Activated CD4-positive, alpha-beta memory T cell treated with anti-CD3 and anti-CD28 coated beads, Interleukin-2, amount 10 ng/mL, durations not matched to agents 7 days and 5 days (primary cell): ENCODE measurements around the gene NAA16. TPM values are rescaled to one million over a fixed set of nuclear protein-coding genes. Genes with fewer than 3 reads are reported as not detected.
"Not testable (repeated sequence)": the region's sequence is repeated elsewhere in the genome, so short reads cannot be mapped to it uniquely, and the experiment has no call there.

Experiments
- CTCF ChIA-PET: fragments of 350-600 bp; sonication (Branson Sonifier 250); formaldehyde crosslinking; loops from one replicate; lab custom pipeline; 2021; ENCODE audit warnings: antibody characterized with exemption, inconsistent platforms; lab: Charles Lee
- POLR2A ChIA-PET: fragments of 350-600 bp; sonication (Branson Sonifier 250); formaldehyde crosslinking; loops from one replicate; lab custom pipeline; 2021; ENCODE audit warnings: antibody characterized with exemption; lab: Charles Lee
- DNase-seq: peaks from one replicate; pipeline ENCODE4 v3.0.0-alpha.2; 2020
- H3K27ac Mint-ChIP-seq: one replicate; pipeline ENCODE4 v1.8.0; 2021; ENCODE audit warnings: mild to moderate bottlenecking, mixed read lengths
- H3K27me3 Mint-ChIP-seq: one replicate; pipeline ENCODE4 v1.8.0; 2021; ENCODE audit warnings: mixed read lengths
- H3K36me3 Mint-ChIP-seq: one replicate; pipeline ENCODE4 v1.8.0; 2021; ENCODE audit warnings: low read depth, mixed read lengths
- H3K4me1 Mint-ChIP-seq: one replicate; pipeline ENCODE4 v1.8.0; 2021; ENCODE audit warnings: mixed read lengths
- H3K4me3 Mint-ChIP-seq: one replicate; pipeline ENCODE4 v1.8.0; 2021; ENCODE audit warnings: mild to moderate bottlenecking, mixed read lengths
- H3K9me3 Mint-ChIP-seq: one replicate; pipeline ENCODE4 v1.8.0; 2021; ENCODE audit warnings: mixed read lengths
- total RNA-seq, 2 experiments: library from RNA; stranded (reverse); gene quantifications; one replicate each; pipeline ENCODE4 v1.2.3, GENCODE V29; 2021

Gene NAA16
- total RNA-seq, result 10 to 100 TPM; 28.1 to 28.8 TPM

DNA sequence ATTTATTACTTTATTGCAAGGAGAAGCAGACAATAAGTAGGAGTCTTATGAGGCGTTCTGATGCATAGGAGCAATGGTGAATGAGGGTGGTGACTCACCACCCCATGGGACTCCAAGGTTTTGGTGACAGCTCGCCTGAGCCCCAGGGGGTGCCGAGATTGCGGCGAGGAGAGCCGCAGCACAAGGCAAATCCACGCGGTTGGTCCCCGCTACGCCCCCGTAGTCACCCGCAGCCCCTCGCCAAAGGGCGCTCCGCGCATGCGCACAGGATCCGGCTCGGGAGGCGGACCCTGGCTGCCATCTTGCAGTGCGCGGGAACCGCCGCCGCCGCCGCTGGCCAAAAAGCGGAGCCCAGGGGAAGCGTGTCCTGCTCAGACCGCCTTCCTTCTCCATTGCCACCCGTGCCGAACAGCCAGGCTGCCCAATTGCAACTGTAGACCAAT is at the start of gene NAA16:
TSS of gene NAA16 (plus strand) at position 305 of the 443 bp plus-strand sequence. CDS start 262 bp downstream, outside the sequence.
- Mint-ChIP-seq H3K36me3 (peaks cover 8% of the 10 kb centered on the region), H3K4me3 (peak within 1 kb of the TSS; percentile 89), H3K27ac (peak within 1 kb of the TSS; percentile 90), H3K9me3 (no peaks in the 10 kb centered on the region), H3K27me3 (no peaks in the 10 kb centered on the region), H3K4me1 (peaks cover 41% of the 10 kb centered on the region)
- POLR2A ChIA-PET, result interaction anchor here (0.8 kb wide), 1 partner anchor 48 kb away, joined by 4 read pairs; the partner anchor contains the start of gene MTRF1
- CTCF ChIA-PET, result no interaction called here
- DNase-seq, result peak; percentile 93

DNA sequence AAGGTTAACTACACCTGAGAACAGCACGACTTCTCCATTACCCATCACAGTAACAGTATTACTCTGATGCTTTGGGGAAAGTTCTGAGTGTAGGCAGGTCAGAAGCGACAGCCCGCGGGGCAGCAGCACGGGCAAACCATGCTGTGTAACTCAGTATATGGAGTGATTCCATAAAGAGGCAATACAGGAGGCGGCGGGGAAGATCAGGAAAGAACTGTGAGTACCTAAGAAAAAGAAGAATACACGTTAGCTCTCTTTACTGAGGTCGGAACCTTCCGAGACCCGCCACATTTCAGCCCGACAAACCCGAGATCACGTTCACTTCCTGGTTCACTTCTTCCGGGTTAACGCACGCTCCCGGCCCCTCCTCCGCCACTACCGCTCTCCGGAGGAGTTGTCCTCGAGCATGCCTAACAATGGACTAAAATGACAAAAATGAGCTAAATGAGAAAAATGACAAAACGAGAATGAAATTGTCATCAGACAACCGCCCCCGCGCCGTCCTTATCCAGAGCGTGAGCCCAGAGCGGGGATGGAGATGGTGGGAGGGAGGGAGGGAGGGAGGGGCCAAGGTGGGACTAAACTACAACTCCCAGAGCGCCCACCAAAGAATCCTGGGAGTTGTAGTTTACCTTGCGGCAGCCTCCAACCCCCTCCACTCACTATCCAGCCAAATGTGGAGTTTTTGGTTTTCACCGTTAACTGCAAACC is 47.7 kb upstream of the NAA16 start, which contains the start of gene MTRF1:
TSS of gene MTRF1 (minus strand) at position 316 of the 711 bp plus-strand sequence. CDS start 2,669 bp downstream, outside the sequence.
- H3K4me3 Mint-ChIP-seq, result peak within 1 kb of the TSS; percentile 88
- CTCF ChIA-PET, result interaction anchor here (0.6 to 1.2 kb wide), 2 partner anchors 73 to 209 kb away, joined by 3 read pairs; no protein-coding TSS in a partner anchor

DNA sequence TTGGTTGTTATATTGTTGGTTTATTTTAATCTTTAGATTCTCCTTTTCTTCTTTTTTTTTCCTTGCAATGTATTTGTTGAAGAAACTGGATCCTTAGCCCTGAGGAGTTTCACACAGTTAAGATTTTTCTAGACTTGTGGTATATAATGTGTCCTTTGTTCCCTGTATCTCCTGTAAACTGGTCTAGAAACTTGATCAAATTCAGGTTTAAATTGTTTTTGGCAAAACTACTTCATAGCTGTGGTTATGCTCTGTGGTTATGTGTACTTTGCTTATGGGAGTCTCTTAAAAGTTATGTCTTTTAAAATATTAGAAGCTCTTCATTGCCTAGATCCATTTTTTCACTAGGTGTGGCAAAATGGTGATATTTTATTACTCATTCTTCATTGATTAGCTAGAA is 44.0 kb upstream of the NAA16 start:
- ChIA-PET CTCF (no interaction called here), POLR2A (no interaction called here)
- H3K27me3 Mint-ChIP-seq, result no peaks in the 10 kb centered on the region
- H3K4me1 Mint-ChIP-seq, result peaks cover 19% of the 10 kb centered on the region
- H3K9me3 Mint-ChIP-seq, result peaks cover 17% of the 10 kb centered on the region
- peaks cover 10% of the 10 kb centered on the region for H3K36me3 Mint-ChIP-seq
- no peak overlapping the region for H3K4me3 Mint-ChIP-seq
- no peak overlapping the region for H3K27ac Mint-ChIP-seq
- DNase-seq, result no peak

More for the DNA sequence above, 47.7 kb upstream of the NAA16 start, which contains the start of gene MTRF1:
- H3K27me3 Mint-ChIP-seq, result no peaks in the 10 kb centered on the region
- H3K36me3 Mint-ChIP-seq, result peaks cover 25% of the 10 kb centered on the region
- DNase-seq, result peak; percentile 84
- peak within 1 kb of the TSS; percentile 83 for H3K27ac Mint-ChIP-seq
- POLR2A ChIA-PET, result interaction anchor here (0.6 to 2.5 kb wide), 16 partner anchors 9 to 202 kb away, joined by 3 to 13 read pairs (median 4); partner anchors contain the start of genes KBTBD6, NAA16 and WBP4
- peaks cover 8% of the 10 kb centered on the region for H3K9me3 Mint-ChIP-seq
- peaks cover 25% of the 10 kb centered on the region for H3K4me1 Mint-ChIP-seq

DNA sequence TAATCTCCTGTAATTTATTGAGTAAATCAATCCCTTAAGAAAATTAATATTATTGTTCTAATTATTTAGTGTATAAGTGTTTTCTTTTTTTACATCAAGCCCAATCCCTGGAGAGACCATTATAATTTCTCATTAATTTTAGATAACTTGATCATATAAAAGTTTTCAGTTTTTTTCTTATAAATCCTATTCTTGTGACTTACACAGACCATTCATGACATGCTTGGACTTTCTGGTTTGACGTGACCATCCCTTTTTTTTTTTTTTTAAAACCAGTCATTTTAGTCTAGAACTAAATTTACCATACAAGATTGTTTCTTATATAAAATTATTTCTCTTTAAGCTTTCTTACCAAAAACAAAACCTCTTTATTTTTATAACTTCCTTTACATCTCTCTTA is 42.3 kb upstream of the NAA16 start:
- no peak overlapping the region for H3K27ac Mint-ChIP-seq
- peaks cover 7% of the 10 kb centered on the region for H3K36me3 Mint-ChIP-seq
- DNase-seq, result no peak
- H3K4me3 Mint-ChIP-seq, result no peak overlapping the region
- ChIA-PET CTCF (interaction anchor here (1.9 kb wide), 1 partner anchor 9 kb away, joined by 6 read pairs; no protein-coding TSS in a partner anchor), POLR2A (no interaction called here)
- H3K4me1 Mint-ChIP-seq, result peaks cover 9% of the 10 kb centered on the region
- H3K27me3 Mint-ChIP-seq, result no peaks in the 10 kb centered on the region
- peaks cover 17% of the 10 kb centered on the region for H3K9me3 Mint-ChIP-seq

DNA sequence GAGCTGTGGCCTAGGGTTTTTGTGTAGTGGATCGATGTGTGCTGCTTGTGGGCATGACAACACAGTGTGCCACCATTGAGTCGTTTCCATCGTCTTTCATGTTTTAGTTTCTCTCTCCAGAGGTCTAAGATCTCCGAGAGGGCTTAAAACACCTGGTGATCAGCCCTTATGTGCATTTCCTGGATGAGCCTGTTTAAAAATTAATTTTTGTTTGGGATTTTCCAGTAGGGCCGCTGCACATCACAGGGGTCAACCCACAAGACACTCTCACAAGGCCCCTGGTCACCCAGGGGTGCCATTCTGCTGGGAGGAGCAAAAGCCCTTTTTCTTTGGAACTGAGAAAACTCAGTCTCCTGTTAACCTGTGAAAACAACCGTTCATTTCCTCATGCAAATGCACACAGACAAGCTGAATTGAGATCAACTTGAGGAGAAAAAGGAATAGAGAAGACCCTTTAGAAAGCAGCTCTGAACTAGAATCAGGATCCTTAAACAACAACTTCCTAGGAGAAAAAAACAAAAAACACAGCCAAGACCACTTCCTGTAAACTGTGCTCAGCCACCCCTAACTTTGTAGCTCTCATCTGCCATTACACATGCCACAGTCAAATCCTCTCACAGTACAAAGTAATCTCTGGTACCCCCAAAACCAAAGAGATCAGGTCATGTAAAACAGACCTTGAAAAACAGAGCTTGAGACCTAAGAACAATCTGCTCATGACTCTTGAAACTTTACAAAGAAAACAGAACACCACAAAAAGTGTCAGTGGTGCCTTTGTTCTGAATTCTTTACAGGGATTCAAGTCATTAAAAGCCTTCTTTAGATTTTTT is 39.4 kb upstream of the NAA16 start:
- ChIA-PET CTCF (no interaction called here), POLR2A (interaction anchor here (1.8 kb wide), 1 partner anchor 9 kb away, joined by 13 read pairs; the partner anchor contains the start of gene MTRF1)
- Mint-ChIP-seq H3K4me1 (peaks cover 8% of the 10 kb centered on the region), H3K27me3 (no peaks in the 10 kb centered on the region), H3K36me3 (peaks cover 7% of the 10 kb centered on the region), H3K9me3 (peaks cover 15% of the 10 kb centered on the region), H3K27ac (no peak overlapping the region), H3K4me3 (no peak overlapping the region)
- DNase-seq, result no peak

DNA sequence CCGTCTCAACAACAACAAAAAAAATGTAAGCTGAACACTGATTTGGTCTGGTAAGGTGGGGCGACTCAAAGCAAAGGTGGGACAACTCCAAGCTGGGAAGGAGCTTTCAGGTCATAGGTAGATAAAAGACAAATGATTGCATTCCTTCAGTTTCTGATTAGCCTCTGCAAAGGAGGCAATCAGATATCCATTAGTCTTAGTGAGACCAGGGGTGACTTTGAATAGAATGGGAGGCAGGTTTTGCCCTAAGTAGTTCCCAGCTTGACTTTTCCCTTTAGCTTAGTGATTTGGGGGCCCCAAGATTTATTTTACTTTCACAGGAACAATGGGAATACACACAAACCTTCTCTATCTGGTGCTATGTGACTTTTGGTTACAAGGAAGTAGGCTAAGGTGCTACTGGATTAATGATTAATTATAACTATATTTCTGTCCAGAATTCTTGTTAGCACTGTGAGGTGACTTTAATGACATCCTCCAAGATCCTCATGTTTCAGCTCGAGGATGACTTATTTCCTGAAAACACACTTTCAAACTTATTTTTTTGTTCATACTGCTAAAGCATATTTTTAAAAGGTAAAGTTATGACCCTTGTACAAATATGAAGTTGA is 37.1 kb upstream of the NAA16 start:
- Mint-ChIP-seq H3K36me3 (peaks cover 2% of the 10 kb centered on the region), H3K4me1 (peaks cover 8% of the 10 kb centered on the region), H3K27me3 (no peaks in the 10 kb centered on the region), H3K9me3 (peaks cover 4% of the 10 kb centered on the region), H3K4me3 (no peak overlapping the region), H3K27ac (no peak overlapping the region)
- CTCF ChIA-PET, result no interaction called here
- POLR2A ChIA-PET, result interaction anchor here (1.4 kb wide), 1 partner anchor 10 kb away, joined by 6 read pairs; the partner anchor contains the start of gene MTRF1
- DNase-seq, result no peak

DNA sequence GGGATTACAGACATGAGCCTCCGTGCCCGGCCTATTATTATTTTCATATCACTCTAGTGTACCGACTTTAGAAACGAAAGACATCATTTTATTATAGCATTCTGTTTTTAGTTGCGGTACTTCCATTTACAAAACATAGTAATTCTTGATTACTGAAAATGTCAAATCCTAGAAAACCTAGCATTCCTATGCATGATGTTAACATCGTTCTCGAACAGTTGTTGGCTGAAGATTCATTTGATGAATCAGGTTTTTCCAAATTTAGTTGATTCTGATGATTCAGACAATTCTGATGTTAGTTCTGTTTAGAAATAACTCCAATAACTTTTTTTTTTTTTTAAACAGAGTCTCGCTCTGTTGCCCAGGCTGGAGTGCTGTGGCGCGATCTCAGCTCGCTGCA is 36.2 kb upstream of the NAA16 start:
- H3K27ac Mint-ChIP-seq, result no peak overlapping the region
- no peaks in the 10 kb centered on the region for H3K36me3 Mint-ChIP-seq
- peaks cover 2% of the 10 kb centered on the region for H3K9me3 Mint-ChIP-seq
- POLR2A ChIA-PET, result no interaction called here
- H3K4me3 Mint-ChIP-seq, result no peak overlapping the region
- CTCF ChIA-PET, result no interaction called here
- no peak for DNase-seq
- H3K4me1 Mint-ChIP-seq, result peaks cover 8% of the 10 kb centered on the region
- H3K27me3 Mint-ChIP-seq, result no peaks in the 10 kb centered on the region

DNA sequence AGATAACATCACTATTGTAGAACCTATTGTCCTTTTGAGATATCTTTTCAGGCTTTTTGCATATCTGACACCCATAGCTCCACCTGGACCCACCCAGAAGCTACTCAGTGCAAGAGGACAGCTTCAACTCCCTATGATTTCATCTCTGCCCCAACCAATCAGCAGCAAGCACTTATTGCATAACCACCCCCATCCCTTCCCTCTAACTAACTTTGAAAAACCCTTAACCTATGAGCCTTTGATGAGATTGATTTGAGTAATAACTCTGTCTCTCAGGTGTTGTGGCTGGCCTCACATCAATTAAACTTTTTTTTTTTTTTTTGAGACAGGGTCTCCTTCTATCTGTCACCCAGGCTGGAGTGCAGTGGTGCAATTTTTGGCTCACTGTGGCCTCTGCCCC is 34.2 kb upstream of the NAA16 start:
- no peak overlapping the region for H3K4me3 Mint-ChIP-seq
- H3K9me3 Mint-ChIP-seq, result no peaks in the 10 kb centered on the region
- H3K36me3 Mint-ChIP-seq, result no peaks in the 10 kb centered on the region
- peaks cover 3% of the 10 kb centered on the region for H3K4me1 Mint-ChIP-seq
- ChIA-PET CTCF (no interaction called here), POLR2A (no interaction called here)
- H3K27me3 Mint-ChIP-seq, result no peaks in the 10 kb centered on the region
- no peak for DNase-seq
- H3K27ac Mint-ChIP-seq, result no peak overlapping the region

DNA sequence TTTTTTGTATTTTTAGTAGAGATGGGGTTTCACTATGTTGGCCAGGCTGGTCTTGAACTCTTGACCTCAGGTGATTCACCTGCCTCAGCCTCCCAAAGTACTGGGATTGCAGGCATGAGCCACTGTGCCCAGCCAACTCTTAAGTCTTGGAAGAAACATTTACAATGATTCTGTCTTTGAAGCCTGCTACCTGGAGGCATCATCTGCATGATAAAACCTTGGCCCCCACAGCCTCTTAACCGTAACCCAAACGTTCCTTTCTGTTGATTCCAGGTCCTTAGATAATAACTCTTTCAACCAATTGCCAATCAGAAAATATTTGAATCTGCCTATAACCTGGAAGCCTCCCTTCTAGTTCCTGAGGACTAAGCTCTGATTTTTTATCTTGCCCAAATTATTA is 31.9 kb upstream of the NAA16 start:
- H3K9me3 Mint-ChIP-seq, H3K36me3 Mint-ChIP-seq, H3K4me1 Mint-ChIP-seq, POLR2A ChIA-PET, DNase-seq, H3K27ac Mint-ChIP-seq, H3K4me3 Mint-ChIP-seq, H3K27me3 Mint-ChIP-seq, CTCF ChIA-PET: not testable (repeated sequence)

DNA sequence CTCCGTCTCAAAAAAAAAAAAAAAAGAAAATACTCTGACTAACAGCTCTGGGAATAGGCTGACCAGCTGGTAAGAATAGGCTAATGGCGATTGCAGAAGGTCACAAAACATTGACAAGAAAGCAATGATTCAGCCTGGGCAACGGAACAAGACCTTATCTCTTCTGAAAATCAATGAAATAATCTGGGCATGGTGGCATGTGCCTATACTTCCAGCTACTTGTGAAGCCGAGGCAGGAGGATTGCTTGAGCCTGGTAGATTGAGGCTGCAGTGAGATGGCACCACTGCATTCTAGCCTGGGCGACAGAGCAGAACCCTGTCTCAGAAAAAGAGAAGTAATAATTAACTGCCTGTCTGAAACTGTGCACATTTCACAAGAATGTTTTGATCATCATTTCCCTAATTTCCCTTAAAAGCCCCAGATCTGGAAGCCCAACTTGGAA is 28.9 kb upstream of the NAA16 start:
- no peak overlapping the region for H3K4me3 Mint-ChIP-seq
- H3K9me3 Mint-ChIP-seq, result peaks cover 2% of the 10 kb centered on the region
- DNase-seq, result no peak
- ChIA-PET POLR2A (no interaction called here), CTCF (no interaction called here)
- no peaks in the 10 kb centered on the region for H3K36me3 Mint-ChIP-seq
- H3K27me3 Mint-ChIP-seq, result no peaks in the 10 kb centered on the region
- no peak overlapping the region for H3K27ac Mint-ChIP-seq
- H3K4me1 Mint-ChIP-seq, result no peaks in the 10 kb centered on the region

DNA sequence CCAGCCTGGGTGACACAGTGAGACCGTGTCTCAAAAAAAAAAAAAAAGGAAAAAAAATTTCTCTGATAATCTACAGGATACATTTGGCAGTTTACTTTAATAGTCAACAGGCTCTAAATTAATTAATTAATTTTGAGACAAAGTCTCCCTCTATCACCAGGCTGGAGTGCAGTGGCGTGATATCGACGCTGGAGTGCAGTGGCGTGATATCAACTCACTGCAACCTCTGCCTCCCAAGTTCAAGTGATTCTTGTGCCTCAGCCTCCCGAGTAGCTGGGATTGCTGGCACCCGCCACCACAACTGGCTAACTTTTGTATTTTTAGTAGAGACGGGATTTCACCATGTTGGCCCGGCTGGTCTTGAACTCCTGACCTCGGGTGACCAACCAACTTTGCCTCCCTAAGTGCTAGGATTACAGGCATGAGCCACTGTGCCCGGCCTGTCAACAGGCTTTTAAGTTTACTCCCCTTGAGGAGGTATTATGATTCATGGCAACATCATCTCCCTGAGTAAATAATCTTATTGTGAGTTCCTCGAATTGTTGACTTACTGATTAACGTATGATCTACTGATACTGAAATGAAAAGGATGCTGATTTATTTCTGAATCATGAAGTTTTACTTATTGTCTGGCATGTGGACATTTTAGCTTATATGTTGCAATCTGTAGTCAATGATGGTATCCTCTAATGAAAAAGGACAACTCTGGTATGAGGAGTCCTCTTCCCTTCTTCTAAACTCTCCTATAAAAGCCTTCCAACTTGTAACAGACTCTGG is 26.4 kb upstream of the NAA16 start:
- ChIA-PET CTCF (no interaction called here), POLR2A (no interaction called here)
- no peak overlapping the region for H3K4me3 Mint-ChIP-seq

DNA sequence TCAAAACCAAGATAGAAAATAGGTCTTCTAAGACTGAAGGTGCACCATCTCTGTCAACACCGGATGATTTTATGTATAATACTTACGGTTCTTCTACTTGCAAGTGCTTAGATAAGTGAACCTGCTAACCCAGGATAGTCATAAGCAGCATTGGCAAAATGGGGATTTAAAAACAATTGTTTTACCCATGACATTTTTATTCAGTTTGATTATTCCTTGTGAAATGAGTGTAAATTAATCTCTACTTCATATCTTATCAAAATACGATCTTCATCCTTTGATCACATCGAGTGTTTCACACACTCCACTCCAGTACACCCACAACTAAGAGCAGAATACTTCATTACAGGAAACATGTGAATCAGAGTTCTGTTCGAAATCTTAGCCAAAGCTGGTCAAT is 24.7 kb upstream of the NAA16 start:
- no peaks in the 10 kb centered on the region for H3K4me1 Mint-ChIP-seq
- POLR2A ChIA-PET, result no interaction called here
- CTCF ChIA-PET, result no interaction called here
- H3K27me3 Mint-ChIP-seq, result no peaks in the 10 kb centered on the region
- no peak for DNase-seq
- peaks cover 3% of the 10 kb centered on the region for H3K9me3 Mint-ChIP-seq
- H3K4me3 Mint-ChIP-seq, result no peak overlapping the region
- no peak overlapping the region for H3K27ac Mint-ChIP-seq
- peaks cover 1% of the 10 kb centered on the region for H3K36me3 Mint-ChIP-seq

More for the DNA sequence above, 26.4 kb upstream of the NAA16 start:
- Mint-ChIP-seq H3K36me3 (no peaks in the 10 kb centered on the region), H3K27me3 (no peaks in the 10 kb centered on the region), H3K27ac (no peak overlapping the region), H3K4me1 (no peaks in the 10 kb centered on the region), H3K9me3 (peaks cover 2% of the 10 kb centered on the region)
- DNase-seq, result no peak
